ENCODE data around the gene GFRA4.

DNA sequence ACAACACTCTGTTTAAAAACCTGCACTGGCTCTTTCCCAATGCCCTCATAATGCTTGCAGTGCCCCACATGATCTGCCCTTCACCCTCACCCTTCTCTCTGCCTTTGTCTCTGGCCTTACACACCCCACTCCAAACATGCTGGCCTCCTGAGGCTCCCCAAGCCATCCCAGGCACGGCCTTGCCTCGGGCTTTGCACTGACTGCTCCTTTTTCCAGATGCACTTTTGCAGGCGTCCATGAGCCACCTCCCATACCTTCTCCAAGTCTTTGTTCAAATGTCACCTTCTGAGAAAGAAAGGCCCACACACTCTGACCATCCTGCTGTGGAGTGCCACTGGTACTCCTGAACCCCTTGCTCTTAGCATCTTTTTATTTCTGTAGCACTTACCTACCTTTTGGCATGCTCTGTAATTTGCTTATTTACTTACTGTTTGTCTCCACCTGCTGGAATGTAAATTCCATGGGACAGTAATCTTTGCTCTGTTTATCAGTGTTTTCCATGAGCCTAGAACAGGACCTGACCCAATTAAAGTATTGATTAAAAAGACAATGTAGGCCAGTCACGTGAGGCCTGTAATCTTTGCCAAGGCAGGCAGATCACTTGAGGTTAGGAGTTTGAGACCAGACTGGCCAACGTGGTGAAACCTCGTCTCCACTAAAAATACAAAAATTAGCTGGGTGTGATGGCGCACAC, 30.7 kb downstream of the GFRA4 start:
- TF ChIP-seq, protein P1, sequence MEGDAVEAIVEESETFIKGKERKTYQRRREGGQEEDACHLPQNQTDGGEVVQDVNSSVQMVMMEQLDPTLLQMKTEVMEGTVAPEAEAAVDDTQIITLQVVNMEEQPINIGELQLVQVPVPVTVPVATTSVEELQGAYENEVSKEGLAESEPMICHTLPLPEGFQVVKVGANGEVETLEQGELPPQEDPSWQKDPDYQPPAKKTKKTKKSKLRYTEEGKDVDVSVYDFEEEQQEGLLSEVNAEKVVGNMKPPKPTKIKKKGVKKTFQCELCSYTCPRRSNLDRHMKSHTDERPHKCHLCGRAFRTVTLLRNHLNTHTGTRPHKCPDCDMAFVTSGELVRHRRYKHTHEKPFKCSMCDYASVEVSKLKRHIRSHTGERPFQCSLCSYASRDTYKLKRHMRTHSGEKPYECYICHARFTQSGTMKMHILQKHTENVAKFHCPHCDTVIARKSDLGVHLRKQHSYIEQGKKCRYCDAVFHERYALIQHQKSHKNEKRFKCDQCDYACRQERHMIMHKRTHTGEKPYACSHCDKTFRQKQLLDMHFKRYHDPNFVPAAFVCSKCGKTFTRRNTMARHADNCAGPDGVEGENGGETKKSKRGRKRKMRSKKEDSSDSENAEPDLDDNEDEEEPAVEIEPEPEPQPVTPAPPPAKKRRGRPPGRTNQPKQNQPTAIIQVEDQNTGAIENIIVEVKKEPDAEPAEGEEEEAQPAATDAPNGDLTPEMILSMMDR (IDR thresholded peaks at IDR 0.05), result peak; percentile 25 to 58 (median 46)
- no peak for TF ChIP-seq POLR2A (IDR thresholded peaks at IDR 0.05)

Data from right lobe of liver (tissue), 4 donors.